ENCODE results near the gene BEST1.
"Not testable (repeated sequence)": the region's sequence is repeated elsewhere in the genome, so short reads cannot be mapped to it uniquely, and the experiment has no call there.

BEST1 gene

DNA sequence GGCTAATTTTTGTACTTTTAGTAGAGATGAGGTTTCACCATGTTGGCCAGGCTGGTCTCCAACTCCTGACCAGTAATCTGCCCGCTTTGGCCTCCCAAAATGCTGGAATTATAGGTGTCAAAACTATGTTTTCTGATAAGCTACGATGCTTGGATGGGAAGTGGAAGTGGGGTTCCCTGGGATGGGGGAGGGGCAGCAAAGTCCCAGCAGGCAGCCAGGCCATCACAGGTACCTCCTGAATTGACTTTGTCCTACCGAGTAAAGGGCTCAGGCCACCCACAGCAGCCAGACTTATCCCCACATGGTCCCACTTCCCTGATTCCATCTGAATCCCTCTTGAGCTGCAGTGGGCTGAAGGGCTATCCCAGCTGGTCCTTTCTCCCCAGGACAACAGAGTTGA, 10.4 kb downstream of the BEST1 start:
- TF ChIP-seq, protein P1, sequence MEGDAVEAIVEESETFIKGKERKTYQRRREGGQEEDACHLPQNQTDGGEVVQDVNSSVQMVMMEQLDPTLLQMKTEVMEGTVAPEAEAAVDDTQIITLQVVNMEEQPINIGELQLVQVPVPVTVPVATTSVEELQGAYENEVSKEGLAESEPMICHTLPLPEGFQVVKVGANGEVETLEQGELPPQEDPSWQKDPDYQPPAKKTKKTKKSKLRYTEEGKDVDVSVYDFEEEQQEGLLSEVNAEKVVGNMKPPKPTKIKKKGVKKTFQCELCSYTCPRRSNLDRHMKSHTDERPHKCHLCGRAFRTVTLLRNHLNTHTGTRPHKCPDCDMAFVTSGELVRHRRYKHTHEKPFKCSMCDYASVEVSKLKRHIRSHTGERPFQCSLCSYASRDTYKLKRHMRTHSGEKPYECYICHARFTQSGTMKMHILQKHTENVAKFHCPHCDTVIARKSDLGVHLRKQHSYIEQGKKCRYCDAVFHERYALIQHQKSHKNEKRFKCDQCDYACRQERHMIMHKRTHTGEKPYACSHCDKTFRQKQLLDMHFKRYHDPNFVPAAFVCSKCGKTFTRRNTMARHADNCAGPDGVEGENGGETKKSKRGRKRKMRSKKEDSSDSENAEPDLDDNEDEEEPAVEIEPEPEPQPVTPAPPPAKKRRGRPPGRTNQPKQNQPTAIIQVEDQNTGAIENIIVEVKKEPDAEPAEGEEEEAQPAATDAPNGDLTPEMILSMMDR (IDR thresholded peaks at IDR 0.05; ENCODE audit: low read depth, low read length, missing control alignments) = no peak
- DNase-seq (ENCODE audit: low read depth) = no peak
- in situ Hi-C loops (cut with HindIII; ENCODE audit: low sequenced_read_pairs) = no loop called here
- no peak overlapping the region for H3K4me3 ChIP-seq (ENCODE audit: low read depth, low read length)

DNA sequence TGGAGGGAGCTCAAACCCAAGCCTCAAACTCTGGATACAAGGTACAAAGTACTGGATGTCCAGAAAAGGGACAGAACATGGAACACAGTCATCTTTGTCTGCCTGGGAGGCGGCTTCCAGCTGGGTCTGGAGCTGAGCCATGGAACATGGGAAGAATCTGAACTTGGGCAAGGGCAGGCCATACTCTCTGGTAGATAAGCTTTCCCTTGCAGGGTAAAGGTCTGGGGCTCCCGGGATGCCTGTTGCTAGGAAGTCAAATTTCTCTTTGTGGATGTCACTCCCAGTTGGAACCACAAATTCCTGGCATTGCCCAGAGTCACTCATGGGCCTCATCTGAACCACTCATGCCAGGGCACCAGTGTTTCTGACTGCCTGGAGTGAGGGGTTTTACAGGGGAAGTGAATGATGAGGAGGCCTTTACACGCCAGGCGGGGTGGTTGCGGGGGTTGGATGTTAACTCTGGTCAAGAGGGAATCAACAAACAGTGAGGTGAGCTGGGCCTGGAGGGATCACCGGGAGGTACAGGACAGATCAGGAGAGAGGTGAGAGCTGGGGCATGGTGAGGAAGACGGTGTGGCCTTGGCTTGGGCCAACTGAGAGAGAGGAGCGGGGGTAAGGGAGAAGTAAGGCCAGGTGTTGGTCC, 11.5 kb downstream of the BEST1 start:
- TF ChIP-seq, protein P1 (IDR thresholded peaks at IDR 0.05; ENCODE audit: low read depth, low read length, missing control alignments) = no peak
- H3K4me3 ChIP-seq (ENCODE audit: low read depth, low read length) = no peak overlapping the region
- DNase-seq (ENCODE audit: low read depth) = no peak
- in situ Hi-C loops (cut with HindIII; ENCODE audit: low sequenced_read_pairs) = no loop called here

DNA sequence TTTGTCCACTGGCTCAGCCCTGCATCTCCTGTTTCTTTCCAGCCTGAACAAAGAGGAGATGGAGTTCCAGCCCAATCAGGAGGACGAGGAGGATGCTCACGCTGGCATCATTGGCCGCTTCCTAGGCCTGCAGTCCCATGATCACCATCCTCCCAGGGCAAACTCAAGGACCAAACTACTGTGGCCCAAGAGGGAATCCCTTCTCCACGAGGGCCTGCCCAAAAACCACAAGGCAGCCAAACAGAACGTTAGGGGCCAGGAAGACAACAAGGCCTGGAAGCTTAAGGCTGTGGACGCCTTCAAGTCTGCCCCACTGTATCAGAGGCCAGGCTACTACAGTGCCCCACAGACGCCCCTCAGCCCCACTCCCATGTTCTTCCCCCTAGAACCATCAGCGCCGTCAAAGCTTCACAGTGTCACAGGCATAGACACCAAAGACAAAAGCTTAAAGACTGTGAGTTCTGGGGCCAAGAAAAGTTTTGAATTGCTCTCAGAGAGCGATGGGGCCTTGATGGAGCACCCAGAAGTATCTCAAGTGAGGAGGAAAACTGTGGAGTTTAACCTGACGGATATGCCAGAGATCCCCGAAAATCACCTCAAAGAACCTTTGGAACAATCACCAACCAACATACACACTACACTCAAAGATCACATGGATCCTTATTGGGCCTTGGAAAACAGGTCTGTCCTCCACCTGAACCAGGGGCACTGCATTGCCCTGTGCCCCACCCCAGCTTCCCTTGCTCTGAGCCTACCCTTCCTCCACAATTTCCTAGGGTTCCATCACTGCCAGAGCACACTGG, 12.3 kb downstream of the BEST1 start:
- in situ Hi-C loops (cut with HindIII; ENCODE audit: low sequenced_read_pairs) = no loop called here

DNA sequence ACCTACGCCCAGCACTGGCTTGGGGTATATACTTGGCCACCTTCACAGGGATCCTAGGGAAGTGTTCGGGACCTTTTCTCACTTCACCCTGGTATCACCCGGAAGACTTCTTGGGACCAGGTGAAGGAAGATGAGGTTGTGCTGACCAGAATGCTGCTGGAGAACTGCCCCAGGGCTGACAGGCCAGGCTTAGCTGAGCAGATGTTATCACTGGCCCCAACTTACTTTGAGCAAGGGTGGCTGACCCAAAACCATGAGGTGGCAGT, 12.8 kb downstream of the BEST1 start:
- in situ Hi-C loops (cut with HindIII; ENCODE audit: low sequenced_read_pairs) = no loop called here
- no peak for DNase-seq (ENCODE audit: low read depth)
- TF ChIP-seq, protein P1 (IDR thresholded peaks at IDR 0.05; ENCODE audit: low read depth, low read length, missing control alignments) = no peak
- H3K4me3 ChIP-seq (ENCODE audit: low read depth, low read length) = no peak overlapping the region

More for the DNA sequence above, 12.3 kb downstream of the BEST1 start:
- H3K4me3 ChIP-seq (ENCODE audit: low read depth, low read length) = no peak overlapping the region
- TF ChIP-seq, protein P1 (IDR thresholded peaks at IDR 0.05; ENCODE audit: low read depth, low read length, missing control alignments) = no peak
- no peak for DNase-seq (ENCODE audit: low read depth)

DNA sequence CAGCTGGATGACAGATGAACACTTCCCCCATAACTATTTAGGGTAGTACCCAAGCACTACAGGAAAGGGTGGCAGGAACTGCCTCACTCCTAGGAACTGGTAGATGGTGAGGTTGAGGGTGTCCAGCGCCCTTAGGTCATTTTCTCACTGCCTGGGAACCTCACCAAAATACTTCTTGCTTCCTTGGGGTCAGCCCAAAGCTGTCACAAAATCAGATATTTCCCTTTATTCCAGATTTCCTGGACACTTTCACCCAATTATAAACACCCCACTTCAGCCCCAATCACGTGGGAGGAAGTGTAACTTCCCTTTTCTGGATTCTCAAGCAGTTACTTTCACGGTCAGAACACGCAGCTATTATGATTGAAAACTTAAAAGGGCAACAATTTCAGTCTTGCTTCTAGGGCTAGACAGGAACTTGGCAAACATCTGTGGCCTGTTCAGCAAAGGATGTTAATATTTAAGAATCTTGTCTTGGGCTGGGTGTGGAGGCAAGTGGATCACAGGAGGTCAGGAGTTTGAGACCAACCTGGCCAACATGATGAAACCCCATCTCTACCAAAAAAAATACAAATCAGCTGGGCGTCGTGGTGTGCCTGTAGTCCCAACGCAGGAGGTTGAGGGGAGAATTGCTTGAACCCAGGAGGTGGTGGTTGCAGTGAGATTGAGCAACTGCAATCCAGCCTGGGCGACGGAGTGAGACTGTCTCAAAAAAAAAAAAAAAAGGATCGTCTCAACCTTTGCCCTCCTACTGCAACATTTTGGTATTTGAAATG, 13.3 kb downstream of the BEST1 start:
- in situ Hi-C loops (cut with HindIII; ENCODE audit: low sequenced_read_pairs) = no loop called here
- TF ChIP-seq, protein P1 (IDR thresholded peaks at IDR 0.05; ENCODE audit: low read depth, low read length, missing control alignments) = no peak
- H3K4me3 ChIP-seq (ENCODE audit: low read depth, low read length) = no peak overlapping the region
- DNase-seq (ENCODE audit: low read depth) = no peak

DNA sequence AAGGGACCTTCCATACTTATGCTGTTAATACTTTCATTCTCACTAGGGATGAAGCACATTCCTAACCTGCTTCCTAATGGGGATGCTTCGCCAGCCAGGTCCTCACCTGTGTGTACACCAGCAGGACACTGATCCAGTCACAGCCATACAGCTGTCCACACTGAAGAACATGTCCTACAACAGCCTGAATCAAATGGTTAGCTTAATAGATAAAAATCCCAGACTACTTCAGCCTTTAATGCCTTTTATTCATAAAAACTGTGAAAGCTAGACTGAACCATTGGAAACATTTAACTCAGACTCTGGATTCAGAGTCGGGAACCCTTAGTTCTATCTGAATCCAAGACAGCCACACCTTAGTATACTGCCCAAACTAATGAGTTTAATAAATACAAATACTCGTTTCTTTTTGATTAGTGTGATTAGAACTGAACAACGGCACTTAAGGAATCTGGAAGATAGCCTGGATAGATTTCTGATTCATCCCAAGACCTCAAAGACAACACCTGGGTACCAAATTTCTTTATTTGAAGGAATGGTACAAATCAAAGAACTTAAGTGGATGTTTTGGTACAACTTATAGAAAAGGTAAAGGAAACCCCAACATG, 14.0 kb downstream of the BEST1 start:
- TF ChIP-seq, protein P1 (IDR thresholded peaks at IDR 0.05; ENCODE audit: low read depth, low read length, missing control alignments) = no peak
- in situ Hi-C loops (cut with HindIII; ENCODE audit: low sequenced_read_pairs) = no loop called here
- H3K4me3 ChIP-seq (ENCODE audit: low read depth, low read length) = no peak overlapping the region
- no peak for DNase-seq (ENCODE audit: low read depth)

DNA sequence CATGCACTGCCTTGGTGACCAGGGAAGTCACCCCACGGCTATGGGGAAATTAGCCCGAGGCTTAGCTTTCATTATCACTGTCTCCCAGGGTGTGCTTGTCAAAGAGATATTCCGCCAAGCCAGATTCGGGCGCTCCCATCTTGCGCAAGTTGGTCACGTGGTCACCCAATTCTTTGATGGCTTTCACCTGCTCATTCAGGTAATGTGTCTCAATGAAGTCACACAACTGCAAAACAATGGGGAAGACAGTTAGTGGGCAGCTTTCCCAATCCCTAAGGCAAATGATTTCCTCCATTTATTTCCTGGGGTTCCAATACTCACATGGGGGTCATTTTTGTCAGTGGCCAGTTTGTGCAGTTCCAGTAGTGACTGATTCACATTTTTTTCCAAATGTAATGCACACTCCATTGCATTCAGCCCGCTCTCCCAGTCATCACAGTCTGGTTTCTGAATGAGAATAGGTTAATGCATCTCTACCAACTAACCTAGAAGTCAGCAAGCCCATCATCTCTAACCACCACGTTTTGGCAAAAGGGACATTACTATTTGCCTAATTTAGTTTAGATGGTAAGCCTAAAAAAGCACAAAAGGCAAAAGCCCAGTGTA, 14.6 kb downstream of the BEST1 start:
- DNase-seq (ENCODE audit: low read depth); in situ Hi-C loops (cut with HindIII; ENCODE audit: low sequenced_read_pairs): not testable (repeated sequence)
- peak overlapping the region; percentile 97 for H3K4me3 ChIP-seq (ENCODE audit: low read depth, low read length)
